ENCODE data around the gene INTS15. TPM values are rescaled to one million over a fixed set of nuclear protein-coding genes. Genes with fewer than 3 reads are reported as not detected.
A peak's percentile ranks its signal among the peaks of the same experiment; 100 is the strongest.

The INTS15 gene
- total and polyA plus RNA-seq, 9 of the 15 experiments (the other 6 are each of a cell fraction or from before 2014, with no cell fraction given), result 0.52 to 28.9 (median 11.6) TPM

DNA sequence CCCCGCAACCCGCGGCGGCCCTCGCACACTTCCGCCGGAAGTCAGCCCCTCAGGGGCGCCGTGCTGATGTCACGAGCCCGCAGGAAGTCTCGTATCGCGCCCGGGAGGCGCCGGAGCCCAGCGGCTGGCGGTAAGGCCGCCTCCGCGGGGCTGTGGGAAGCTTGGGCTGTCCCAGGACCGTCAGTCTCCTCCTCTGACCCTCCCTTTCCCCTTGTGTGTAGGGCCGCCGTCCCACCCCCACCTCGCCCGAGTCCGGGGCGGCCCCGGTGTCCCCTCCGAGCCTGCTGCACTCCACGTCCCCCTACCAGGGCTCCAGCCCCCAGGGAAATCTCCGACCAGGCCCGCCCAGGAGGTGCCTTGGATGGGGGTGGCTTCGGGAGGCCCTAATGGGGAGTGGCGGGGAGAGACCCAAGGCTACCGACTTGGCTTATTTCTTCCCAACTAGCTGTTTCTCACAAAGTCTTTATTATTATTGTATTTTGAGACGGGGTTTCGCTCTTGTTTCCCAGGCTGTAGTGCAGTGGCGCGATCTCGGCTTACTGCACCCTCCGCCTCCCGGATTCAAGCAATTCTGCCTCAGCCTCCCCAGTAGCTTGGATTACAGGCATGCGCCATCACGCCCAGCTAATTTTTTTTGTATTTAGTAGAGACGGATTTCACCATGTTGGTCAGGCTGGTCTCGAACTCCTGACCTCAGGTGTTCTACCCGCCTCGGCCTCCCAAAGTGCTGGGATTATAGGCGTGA lies 12.3 kb upstream of the INTS15 start, which contains the start of gene ZDHHC4 (continued):
- no peak for TF ChIP-seq ZNF668 (CRISPR knock-in tag; IDR thresholded peaks at IDR 0.05)
- TF ChIP-seq, protein P1, sequence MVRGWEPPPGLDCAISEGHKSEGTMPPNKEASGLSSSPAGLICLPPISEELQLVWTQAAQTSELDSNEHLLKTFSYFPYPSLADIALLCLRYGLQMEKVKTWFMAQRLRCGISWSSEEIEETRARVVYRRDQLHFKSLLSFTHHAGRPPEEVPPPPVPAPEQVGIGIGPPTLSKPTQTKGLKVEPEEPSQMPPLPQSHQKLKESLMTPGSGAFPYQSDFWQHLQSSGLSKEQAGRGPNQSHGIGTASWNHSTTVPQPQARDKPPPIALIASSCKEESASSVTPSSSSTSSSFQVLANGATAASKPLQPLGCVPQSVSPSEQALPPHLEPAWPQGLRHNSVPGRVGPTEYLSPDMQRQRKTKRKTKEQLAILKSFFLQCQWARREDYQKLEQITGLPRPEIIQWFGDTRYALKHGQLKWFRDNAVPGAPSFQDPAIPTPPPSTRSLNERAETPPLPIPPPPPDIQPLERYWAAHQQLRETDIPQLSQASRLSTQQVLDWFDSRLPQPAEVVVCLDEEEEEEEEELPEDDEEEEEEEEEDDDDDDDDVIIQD (CRISPR knock-in tag; IDR thresholded peaks at IDR 0.05), result no peak
- peak; percentile 76 for TF ChIP-seq EGR1 (conservative IDR thresholded peaks at IDR 0.05)
- peak; percentile 49; the same call in 1 of the 2 replicates for TF ChIP-seq TOE1 (IDR thresholded peaks at IDR 0.05; ENCODE audit: borderline replicate concordance)
- TF ChIP-seq TOE1 (CRISPR knock-in tag; IDR thresholded peaks at IDR 0.05; ENCODE audit: borderline replicate concordance, low read depth), result no peak
- TF ChIP-seq, protein P2, sequence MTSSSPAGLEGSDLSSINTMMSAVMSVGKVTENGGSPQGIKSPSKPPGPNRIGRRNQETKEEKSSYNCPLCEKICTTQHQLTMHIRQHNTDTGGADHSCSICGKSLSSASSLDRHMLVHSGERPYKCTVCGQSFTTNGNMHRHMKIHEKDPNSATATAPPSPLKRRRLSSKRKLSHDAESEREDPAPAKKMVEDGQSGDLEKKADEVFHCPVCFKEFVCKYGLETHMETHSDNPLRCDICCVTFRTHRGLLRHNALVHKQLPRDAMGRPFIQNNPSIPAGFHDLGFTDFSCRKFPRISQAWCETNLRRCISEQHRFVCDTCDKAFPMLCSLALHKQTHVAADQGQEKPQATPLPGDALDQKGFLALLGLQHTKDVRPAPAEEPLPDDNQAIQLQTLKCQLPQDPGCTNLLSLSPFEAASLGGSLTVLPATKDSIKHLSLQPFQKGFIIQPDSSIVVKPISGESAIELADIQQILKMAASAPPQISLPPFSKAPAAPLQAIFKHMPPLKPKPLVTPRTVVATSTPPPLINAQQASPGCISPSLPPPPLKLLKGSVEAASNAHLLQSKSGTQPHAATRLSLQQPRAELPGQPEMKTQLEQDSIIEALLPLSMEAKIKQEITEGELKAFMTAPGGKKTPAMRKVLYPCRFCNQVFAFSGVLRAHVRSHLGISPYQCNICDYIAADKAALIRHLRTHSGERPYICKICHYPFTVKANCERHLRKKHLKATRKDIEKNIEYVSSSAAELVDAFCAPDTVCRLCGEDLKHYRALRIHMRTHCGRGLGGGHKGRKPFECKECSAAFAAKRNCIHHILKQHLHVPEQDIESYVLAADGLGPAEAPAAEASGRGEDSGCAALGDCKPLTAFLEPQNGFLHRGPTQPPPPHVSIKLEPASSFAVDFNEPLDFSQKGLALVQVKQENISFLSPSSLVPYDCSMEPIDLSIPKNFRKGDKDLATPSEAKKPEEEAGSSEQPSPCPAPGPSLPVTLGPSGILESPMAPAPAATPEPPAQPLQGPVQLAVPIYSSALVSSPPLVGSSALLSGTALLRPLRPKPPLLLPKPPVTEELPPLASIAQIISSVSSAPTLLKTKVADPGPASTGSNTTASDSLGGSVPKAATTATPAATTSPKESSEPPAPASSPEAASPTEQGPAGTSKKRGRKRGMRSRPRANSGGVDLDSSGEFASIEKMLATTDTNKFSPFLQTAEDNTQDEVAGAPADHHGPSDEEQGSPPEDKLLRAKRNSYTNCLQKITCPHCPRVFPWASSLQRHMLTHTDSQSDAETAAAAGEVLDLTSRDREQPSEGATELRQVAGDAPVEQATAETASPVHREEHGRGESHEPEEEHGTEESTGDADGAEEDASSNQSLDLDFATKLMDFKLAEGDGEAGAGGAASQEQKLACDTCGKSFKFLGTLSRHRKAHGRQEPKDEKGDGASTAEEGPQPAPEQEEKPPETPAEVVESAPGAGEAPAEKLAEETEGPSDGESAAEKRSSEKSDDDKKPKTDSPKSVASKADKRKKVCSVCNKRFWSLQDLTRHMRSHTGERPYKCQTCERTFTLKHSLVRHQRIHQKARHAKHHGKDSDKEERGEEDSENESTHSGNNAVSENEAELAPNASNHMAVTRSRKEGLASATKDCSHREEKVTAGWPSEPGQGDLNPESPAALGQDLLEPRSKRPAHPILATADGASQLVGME (CRISPR knock-in tag; IDR thresholded peaks at IDR 0.05), result 0 out of 2 replicates have a peak, but pooled peaks have one; percentile 22
- peak; percentile 74 for TF ChIP-seq HCFC1 (IDR thresholded peaks at IDR 0.05; ENCODE audit: low read depth, low read length)
- peak; percentile 98 for TF ChIP-seq SUPT5H (IDR thresholded peaks at IDR 0.05)
- no peak for TF ChIP-seq ZNF778 (CRISPR knock-in tag; IDR thresholded peaks at IDR 0.05)
- no peak; the same call in 1 of the 2 replicates for TF ChIP-seq NFIC (IDR thresholded peaks at IDR 0.05)
- TF ChIP-seq SNIP1 (IDR thresholded peaks at IDR 0.05; ENCODE audit: low read depth), result no peak
- TF ChIP-seq ID3 (CRISPR knock-in tag; IDR thresholded peaks at IDR 0.05), result no peak
- TF ChIP-seq ID3 (tag; IDR thresholded peaks at IDR 0.05), result 0 out of 2 replicates have a peak, but pooled peaks have one; percentile 39
- 0 out of 2 replicates have a peak, but pooled peaks have one; percentile 61 for TF ChIP-seq LCOR (CRISPR knock-in tag; IDR thresholded peaks at IDR 0.05)
- peak; percentile 60 for TF ChIP-seq TAF9B (IDR thresholded peaks at IDR 0.05; ENCODE audit: partially characterized antibody)
- peak; percentile 31 for TF ChIP-seq RBBP5 (IDR thresholded peaks at IDR 0.05; ENCODE audit: borderline replicate concordance, insufficient read depth, low read length, poor library complexity, severe bottlenecking)
- TF ChIP-seq CREB1 (IDR thresholded peaks at IDR 0.05), result peak; percentile 88
- peak; percentile 86 for TF ChIP-seq CREB1 (CRISPR knock-in tag; IDR thresholded peaks at IDR 0.05)
- TF ChIP-seq HDAC2 (IDR thresholded peaks at IDR 0.05), result peak; percentile 60; the same call in 1 of the 2 replicates
- TF ChIP-seq SMAD4 (CRISPR knock-in tag; conservative IDR thresholded peaks at IDR 0.05), result peak; percentile 73
- TF ChIP-seq POLR2G (IDR thresholded peaks at IDR 0.05; ENCODE audit: low read depth, low read length), result peak; percentile 96
- no peak for TF ChIP-seq BRCA1 (IDR thresholded peaks at IDR 0.05)
- no peak for TF ChIP-seq BRCA1 (CRISPR knock-in tag; IDR thresholded peaks at IDR 0.05)

Measured in K562 (cell line).